Retinal pigment epithelial cell (primary cell): ENCODE data around the gene LRRC56.

Experiments used
- DNase-seq: peaks from one replicate; pipeline ENCODE4 v3.0.0-alpha.2; 2010; ENCODE audit warnings: low read depth
- H3K4me3 ChIP-seq: 2 replicates; pipeline ENCODE4 v1.5.1; 2011; ENCODE audit warnings: mild to moderate bottlenecking, low read length, control low read depth, moderate library complexity
- TF ChIP-seq, protein P1 (sequence below): conservative IDR thresholded peaks from 2 replicates; pipeline ENCODE4 v1.5.1; 2011; ENCODE audit warnings: low read depth, low read length, control low read depth, inconsistent platforms

LRRC56 gene

DNA sequence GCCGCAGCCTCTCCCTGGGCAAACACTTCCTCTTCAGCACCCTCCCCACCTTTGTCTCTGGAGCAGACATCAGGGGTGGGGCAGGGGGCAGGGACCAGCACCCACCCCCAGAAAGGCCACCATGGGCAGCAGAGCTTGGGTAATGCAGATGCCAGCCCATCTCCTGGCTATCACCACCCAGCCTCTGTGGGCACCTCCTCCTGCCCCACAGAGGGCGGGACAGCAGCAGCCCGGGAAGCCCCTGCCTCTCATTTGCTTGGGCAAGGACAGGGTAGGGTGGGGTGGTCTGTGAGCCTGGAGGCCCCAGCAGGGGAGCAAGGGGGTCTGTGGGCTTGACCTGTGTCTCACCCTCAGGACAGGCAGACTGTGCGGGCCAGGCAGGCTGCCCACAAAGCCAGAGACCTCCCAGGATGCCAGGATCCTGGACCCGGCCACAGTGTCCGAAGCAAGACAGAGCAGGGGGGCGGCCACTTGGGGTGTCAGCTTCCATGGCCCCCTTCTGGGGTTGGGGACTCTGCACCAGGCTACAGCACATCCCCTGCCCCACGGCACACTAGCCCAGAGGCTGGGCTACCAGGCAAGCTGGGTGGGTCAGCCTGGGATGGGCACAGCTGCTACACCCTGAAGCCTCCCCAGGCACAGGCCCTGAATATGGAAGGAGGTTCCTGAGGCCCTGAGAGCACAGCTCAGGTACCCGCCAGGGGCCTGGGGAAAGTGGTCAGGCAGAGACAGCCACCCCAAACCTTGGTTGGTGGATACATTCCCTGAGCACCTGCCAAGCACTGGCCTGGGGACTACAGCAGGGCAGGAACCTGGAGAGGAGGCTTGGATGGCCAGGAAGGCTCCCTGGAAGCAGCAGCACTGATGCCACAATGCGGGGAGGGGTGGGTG lies 34.8 kb upstream of the LRRC56 start:
- no peak overlapping the region for H3K4me3 ChIP-seq
- TF ChIP-seq, protein P1, sequence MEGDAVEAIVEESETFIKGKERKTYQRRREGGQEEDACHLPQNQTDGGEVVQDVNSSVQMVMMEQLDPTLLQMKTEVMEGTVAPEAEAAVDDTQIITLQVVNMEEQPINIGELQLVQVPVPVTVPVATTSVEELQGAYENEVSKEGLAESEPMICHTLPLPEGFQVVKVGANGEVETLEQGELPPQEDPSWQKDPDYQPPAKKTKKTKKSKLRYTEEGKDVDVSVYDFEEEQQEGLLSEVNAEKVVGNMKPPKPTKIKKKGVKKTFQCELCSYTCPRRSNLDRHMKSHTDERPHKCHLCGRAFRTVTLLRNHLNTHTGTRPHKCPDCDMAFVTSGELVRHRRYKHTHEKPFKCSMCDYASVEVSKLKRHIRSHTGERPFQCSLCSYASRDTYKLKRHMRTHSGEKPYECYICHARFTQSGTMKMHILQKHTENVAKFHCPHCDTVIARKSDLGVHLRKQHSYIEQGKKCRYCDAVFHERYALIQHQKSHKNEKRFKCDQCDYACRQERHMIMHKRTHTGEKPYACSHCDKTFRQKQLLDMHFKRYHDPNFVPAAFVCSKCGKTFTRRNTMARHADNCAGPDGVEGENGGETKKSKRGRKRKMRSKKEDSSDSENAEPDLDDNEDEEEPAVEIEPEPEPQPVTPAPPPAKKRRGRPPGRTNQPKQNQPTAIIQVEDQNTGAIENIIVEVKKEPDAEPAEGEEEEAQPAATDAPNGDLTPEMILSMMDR, result no peak
- no peak for DNase-seq

DNA sequence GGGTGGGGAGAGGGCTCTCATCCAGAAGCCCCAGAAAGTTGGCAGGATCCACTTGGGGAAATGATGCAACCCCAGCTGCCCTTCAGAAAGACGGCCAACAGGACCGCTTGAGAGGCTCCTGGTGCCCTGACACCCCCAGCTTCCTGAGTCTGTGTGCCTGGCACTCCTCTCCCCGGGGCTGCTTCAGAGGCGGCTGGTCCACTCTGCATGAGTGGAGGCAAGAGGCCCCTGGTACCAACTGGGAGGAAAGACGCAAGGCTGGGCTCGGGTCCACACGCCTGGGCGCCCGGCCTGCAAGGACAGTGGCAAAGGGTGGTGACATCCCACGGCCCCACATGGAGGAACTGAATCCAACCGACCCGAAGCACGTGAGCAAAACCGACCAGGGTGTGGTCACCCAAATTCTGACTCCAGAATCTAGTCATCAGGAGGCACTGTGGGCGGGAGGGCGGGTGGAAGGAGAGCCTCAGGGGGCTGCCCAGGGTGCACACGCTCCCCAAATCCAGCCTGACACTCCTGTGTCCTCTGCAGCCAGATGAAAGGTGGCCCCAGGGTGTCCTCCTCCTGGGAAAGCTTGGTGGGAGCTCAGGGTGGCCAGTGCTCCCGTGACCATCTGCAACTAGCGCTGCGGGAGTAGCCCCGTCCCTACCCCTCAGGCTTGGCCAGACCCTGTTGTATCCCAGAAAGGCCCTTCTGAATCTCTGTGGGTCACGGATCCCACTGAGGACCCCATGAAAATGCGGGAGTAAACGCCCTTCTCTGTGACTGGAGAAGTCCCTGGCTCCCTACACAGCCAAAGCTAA lies 33.9 kb upstream of the LRRC56 start:
- H3K4me3 ChIP-seq, result peak overlapping the region; percentile 46
- TF ChIP-seq, protein P1, result no peak

DNA sequence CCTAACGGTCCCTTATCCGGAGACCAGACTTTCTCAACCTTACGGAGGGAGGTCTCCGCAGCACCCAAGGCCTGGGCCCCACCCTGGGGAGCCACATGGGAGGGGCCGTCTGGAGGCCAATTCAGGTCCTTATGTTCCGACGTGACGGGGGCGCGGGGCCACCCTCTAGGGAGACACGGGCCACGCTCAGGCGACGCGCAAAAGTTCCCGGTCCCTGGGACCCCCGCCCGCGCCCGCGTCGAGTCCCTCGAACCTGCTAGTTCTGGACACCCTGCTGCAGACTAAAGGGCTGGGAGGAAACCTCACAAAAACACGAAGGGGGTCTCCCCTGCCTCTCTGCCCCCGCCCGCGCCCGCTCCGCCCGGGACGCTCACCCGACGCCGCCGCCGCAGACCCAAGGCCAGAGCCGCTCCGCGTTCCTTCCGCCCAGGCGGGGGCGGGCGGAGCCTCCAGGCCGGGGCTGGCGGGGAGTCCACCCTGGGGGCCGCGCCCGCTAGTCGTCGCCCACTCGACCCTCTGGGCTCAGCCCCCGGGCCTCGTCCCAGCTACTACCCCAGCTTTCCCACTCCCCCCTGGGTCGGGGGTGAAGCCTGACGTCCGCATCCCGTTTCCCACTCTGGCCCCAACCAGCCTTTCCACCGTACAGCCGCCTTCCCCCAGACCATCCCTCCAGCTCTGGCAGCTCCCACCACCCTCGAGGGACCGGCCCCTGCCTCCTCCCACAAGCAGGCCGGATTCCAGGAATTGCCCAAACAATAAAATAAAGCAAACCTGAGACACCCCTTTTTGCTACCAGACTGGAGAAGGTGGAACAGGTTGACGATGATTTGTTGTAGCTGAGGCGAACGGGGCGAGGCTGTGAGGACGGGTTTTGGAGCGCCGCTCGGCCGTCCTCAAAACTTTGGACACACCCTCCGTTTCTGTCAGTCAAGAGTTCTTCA lies 33.0 kb upstream of the LRRC56 start:
- peak overlapping the region; percentile 54 for H3K4me3 ChIP-seq
- DNase-seq, result no peak

More for the DNA sequence above, 33.9 kb upstream of the LRRC56 start:
- peak; percentile 82 for DNase-seq

DNA sequence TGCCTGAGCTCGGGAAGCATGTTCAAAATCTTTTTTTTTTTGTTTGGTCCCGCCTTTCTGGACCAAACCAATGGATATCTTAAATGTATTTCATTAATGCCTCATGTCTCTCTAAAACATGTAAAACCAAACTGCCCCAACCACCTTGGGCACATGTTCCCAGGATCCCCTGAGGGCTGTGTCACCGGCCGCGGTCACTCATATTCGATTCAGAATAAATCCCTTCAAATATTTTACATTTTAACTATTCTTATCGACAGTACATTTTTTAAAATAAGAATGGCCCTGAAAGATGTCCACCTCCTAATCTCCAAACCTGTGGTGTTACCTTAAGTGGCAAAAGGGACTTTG lies 32.4 kb upstream of the LRRC56 start:
- H3K4me3 ChIP-seq, result peak overlapping the region; percentile 54
- TF ChIP-seq, protein P1, result no peak
- no peak for DNase-seq

More for the DNA sequence above, 33.0 kb upstream of the LRRC56 start:
- TF ChIP-seq, protein P1, result no peak

DNA sequence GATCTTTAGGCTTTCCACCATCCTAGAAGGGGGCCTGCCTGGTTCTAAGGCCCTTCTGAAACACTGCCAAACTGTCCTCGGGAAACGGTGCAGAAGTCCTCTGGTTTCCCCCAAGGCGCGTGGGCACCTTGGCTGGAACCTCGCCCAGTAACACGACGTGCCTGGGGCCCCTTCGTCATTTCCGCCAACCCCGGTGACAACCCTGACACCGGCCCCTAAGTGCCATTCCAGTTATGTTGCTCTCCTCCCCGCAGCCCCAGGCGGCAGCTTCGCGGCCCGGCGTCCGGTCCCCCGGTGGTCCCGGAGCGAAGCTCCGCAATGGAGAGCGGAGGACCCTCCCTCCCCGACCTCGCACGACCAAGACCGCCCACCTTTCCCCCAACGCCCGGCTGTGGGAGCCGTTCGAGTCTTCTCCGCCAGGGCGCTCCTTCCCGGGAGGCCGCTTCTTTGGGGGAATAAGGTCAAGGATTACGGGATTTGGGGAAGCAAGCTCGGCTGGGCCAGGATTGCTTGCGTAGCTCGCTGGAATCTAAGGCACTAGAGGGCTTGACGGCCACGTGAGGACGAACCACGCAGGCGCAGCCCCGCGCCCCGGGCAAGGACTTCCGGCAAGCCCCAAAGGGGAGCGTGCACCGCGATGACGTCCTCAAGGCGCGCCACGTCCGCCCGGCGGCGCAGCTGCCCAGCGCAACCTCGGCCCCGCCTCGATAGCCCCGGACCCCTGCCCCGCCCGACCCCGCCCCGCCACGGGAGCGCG lies 30.9 kb upstream of the LRRC56 start:
- peak overlapping the region; percentile 74 for H3K4me3 ChIP-seq
- TF ChIP-seq, protein P1, result peak; percentile 12

More for the DNA sequence above, 30.9 kb upstream of the LRRC56 start:
- DNase-seq, result peak; percentile 97
